ENCODE data around the gene RETSAT.

The RETSAT gene

DNA sequence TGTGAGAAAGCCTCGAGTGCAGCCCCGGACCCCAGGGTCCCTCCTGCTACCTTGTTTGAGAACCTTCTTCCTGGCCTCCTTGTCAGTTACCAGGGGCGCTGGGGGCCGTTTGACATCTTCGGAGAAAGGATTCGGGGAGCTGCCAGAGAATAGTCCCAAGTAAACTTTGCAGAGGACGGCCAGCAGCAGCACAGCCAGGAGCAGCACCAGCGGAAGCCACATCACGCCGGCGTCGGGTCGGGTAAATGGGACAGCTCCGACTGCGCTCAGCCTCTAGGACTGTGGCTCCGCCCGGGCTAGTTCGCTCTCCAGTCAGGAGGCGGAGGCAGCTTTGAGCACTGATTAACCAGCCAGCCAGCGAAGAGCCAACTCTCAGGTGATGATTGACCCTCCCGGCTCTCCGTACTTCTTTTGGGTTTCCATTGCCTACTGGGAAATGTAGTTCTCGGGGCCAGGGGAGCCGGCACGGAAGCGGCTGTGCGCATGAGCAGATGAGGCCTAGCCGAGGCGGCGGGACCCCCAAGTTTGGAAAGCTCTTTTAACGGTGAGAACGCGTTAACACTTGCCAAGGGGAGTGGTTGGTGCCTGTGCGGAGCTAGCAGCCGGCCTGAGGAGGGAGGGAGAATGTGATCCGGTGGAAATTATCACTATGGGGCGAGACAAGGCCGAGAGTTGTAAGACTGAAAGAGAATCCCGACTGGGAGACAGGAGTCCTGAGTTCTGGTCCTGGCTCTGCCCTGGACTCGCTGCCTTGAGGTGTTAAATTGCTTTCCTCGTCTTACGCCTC is at the start of gene RETSAT, which contains the start of gene ELMOD3:
Gene RETSAT, minus strand, starts transcription at position 243 of the 787 bp plus-strand sequence. Its CDS starts 21 bp downstream, at position 222.
Gene ELMOD3, plus strand, starts transcription at position 484 of the 787 bp plus-strand sequence. CDS start 2,430 bp downstream, outside the sequence.
- Histone ChIP-seq H3K9me3 (ENCODE audit: control insufficient read depth in 5 of 5, low read length in 5 of 5) (no peaks in the 10 kb centered on the region), H3K27me3 (ENCODE audit: control insufficient read depth in 5 of 5, insufficient read depth in 4 of 5, low read length in 5 of 5) (no peaks in the 10 kb centered on the region), H3K9ac (ENCODE audit: low read length in 5 of 5) (peak within 1 kb of the TSS; percentile 88 to 98 (median 95)), H3K36me3 (ENCODE audit: control insufficient read depth in 5 of 5, insufficient read depth in 5 of 5, low read length in 5 of 5) (peaks cover 0 to 33% (median 27%) of the 10 kb centered on the region in 5 donors), H3K4me1 (ENCODE audit: control insufficient read depth in 5 of 5, insufficient read depth in 5 of 5, low read length in 5 of 5) (peaks cover 5 to 86% (median 72%) of the 10 kb centered on the region in 5 donors), H3K27ac (ENCODE audit: low read depth, low read length) (peak within 1 kb of the TSS; percentile 96), H3K4me3 (ENCODE audit: low read depth in 1 of 5, low read length in 5 of 5) (peak within 1 kb of the TSS; percentile 86 to 98 (median 91))

DNA sequence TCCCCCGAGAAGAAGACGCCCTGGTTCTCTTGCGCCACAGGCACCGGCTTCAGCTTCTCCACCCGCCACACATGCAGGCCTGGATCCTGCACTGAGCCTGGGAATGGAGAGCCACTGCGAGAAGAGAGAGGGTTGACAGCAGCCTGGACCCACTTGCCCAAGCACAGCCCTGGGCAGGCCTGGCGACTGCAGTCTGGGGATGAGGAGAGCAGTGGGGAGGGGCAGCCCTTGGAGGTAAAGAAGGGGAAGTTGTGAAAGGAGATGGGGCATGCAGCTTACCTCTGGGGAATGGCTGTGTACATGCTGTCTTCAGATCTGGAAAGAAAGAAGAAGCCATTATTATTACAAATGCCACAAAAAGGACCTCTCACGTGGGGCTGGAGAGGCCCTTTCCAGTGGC is 47.5 kb upstream of the RETSAT start:
- H3K9ac ChIP-seq (ENCODE audit: low read length in 5 of 5) = no peak overlapping the region
- H3K36me3 ChIP-seq (ENCODE audit: control insufficient read depth in 5 of 5, insufficient read depth in 5 of 5, low read length in 5 of 5) = peaks cover 0 to 23% (median 11%) of the 10 kb centered on the region in 5 donors
- H3K27me3 ChIP-seq (ENCODE audit: control insufficient read depth in 5 of 5, insufficient read depth in 4 of 5, low read length in 5 of 5) = no peaks in the 10 kb centered on the region
- H3K4me3 ChIP-seq (ENCODE audit: low read depth in 1 of 5, low read length in 5 of 5) = no peak overlapping the region
- peaks cover 4 to 37% (median 24%) of the 10 kb centered on the region in 5 donors for H3K4me1 ChIP-seq (ENCODE audit: control insufficient read depth in 5 of 5, insufficient read depth in 5 of 5, low read length in 5 of 5)
- no peak overlapping the region for H3K27ac ChIP-seq (ENCODE audit: low read depth, low read length)
- H3K9me3 ChIP-seq (ENCODE audit: control insufficient read depth in 5 of 5, low read length in 5 of 5) = no peaks in the 10 kb centered on the region

DNA sequence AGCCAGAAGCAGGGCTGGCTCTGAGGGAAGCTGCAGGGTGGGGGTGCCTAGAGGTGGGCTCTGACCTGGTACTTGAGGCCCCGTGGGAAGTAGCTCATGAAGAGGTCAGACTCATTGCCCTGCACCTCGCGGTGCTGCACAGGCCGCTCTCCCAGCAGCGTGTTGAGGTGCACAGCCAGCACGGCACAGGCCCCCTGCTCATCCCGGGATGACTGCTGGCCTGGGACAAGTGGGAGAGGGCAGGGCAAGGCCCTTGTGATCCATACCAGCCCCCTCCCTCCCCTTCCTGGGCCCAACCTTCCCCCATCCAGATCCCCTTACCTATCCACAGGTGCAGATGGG is 47.1 kb upstream of the RETSAT start:
- Histone ChIP-seq H3K4me1 (ENCODE audit: control insufficient read depth in 5 of 5, insufficient read depth in 5 of 5, low read length in 5 of 5) (peaks cover 4 to 41% (median 25%) of the 10 kb centered on the region in 5 donors), H3K27me3 (ENCODE audit: control insufficient read depth in 5 of 5, insufficient read depth in 4 of 5, low read length in 5 of 5) (no peaks in the 10 kb centered on the region), H3K4me3 (ENCODE audit: low read depth in 1 of 5, low read length in 5 of 5) (no peak overlapping the region), H3K9ac (ENCODE audit: low read length in 5 of 5) (no peak overlapping the region), H3K9me3 (ENCODE audit: control insufficient read depth in 5 of 5, low read length in 5 of 5) (no peaks in the 10 kb centered on the region), H3K27ac (ENCODE audit: low read depth, low read length) (no peak overlapping the region), H3K36me3 (ENCODE audit: control insufficient read depth in 5 of 5, insufficient read depth in 5 of 5, low read length in 5 of 5) (peaks cover 0 to 23% (median 11%) of the 10 kb centered on the region in 5 donors)

GRCh38 chr2:85400541-85401463 is 46.5 kb upstream of the RETSAT start:
- H3K27ac ChIP-seq (ENCODE audit: low read depth, low read length) = no peak overlapping the region
- H3K9me3 ChIP-seq (ENCODE audit: control insufficient read depth in 5 of 5, low read length in 5 of 5) = no peaks in the 10 kb centered on the region
- no peak overlapping the region for H3K4me3 ChIP-seq (ENCODE audit: low read depth in 1 of 5, low read length in 5 of 5)
- no peak overlapping the region for H3K9ac ChIP-seq (ENCODE audit: low read length in 5 of 5)
- H3K36me3 ChIP-seq (ENCODE audit: control insufficient read depth in 5 of 5, insufficient read depth in 5 of 5, low read length in 5 of 5) = peaks cover 0 to 23% (median 11%) of the 10 kb centered on the region in 5 donors
- no peaks in the 10 kb centered on the region for H3K27me3 ChIP-seq (ENCODE audit: control insufficient read depth in 5 of 5, insufficient read depth in 4 of 5, low read length in 5 of 5)
- H3K4me1 ChIP-seq (ENCODE audit: control insufficient read depth in 5 of 5, insufficient read depth in 5 of 5, low read length in 5 of 5) = peaks cover 4 to 44% (median 26%) of the 10 kb centered on the region in 5 donors

GRCh38 chr2:85400023-85400422 is 45.7 kb upstream of the RETSAT start:
- no peaks in the 10 kb centered on the region for H3K9me3 ChIP-seq (ENCODE audit: control insufficient read depth in 5 of 5, low read length in 5 of 5)
- peaks cover 0 to 44% (median 22%) of the 10 kb centered on the region in 5 donors for H3K4me1 ChIP-seq (ENCODE audit: control insufficient read depth in 5 of 5, insufficient read depth in 5 of 5, low read length in 5 of 5)
- peaks cover 0 to 28% (median 16%) of the 10 kb centered on the region in 5 donors for H3K36me3 ChIP-seq (ENCODE audit: control insufficient read depth in 5 of 5, insufficient read depth in 5 of 5, low read length in 5 of 5)
- no peak overlapping the region for H3K9ac ChIP-seq (ENCODE audit: low read length in 5 of 5)
- no peaks in the 10 kb centered on the region for H3K27me3 ChIP-seq (ENCODE audit: control insufficient read depth in 5 of 5, insufficient read depth in 4 of 5, low read length in 5 of 5)
- H3K27ac ChIP-seq (ENCODE audit: low read depth, low read length) = no peak overlapping the region
- H3K4me3 ChIP-seq (ENCODE audit: low read depth in 1 of 5, low read length in 5 of 5) = no peak overlapping the region

DNA sequence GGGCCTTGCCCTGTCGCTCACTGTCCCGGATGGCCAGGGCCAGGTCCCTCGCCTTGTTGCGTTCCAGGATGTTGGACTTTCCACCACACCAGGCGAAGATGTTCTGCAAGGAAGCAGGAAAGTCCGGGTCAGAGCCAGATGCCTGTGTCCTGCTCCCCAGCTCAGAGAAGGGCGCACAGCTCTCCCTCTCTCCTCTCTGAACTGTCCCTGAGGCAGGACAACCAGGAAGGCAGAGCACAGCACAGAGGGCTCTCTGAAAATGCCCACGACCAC is 44.8 kb upstream of the RETSAT start:
- H3K9ac ChIP-seq (ENCODE audit: low read length in 5 of 5) = no peak overlapping the region
- no peaks in the 10 kb centered on the region for H3K27me3 ChIP-seq (ENCODE audit: control insufficient read depth in 5 of 5, insufficient read depth in 4 of 5, low read length in 5 of 5)
- H3K9me3 ChIP-seq (ENCODE audit: control insufficient read depth in 5 of 5, low read length in 5 of 5) = no peaks in the 10 kb centered on the region
- H3K4me1 ChIP-seq (ENCODE audit: control insufficient read depth in 5 of 5, insufficient read depth in 5 of 5, low read length in 5 of 5) = peaks cover 0 to 50% (median 30%) of the 10 kb centered on the region in 5 donors
- H3K4me3 ChIP-seq (ENCODE audit: low read depth in 1 of 5, low read length in 5 of 5) = no peak overlapping the region
- H3K27ac ChIP-seq (ENCODE audit: low read depth, low read length) = no peak overlapping the region
- H3K36me3 ChIP-seq (ENCODE audit: control insufficient read depth in 5 of 5, insufficient read depth in 5 of 5, low read length in 5 of 5) = peaks cover 0 to 33% (median 18%) of the 10 kb centered on the region in 5 donors

- Histone ChIP-seq H3K4me3 (ENCODE audit: low read depth in 1 of 5, low read length in 5 of 5) (no peak overlapping the region), H3K27me3 (ENCODE audit: control insufficient read depth in 5 of 5, insufficient read depth in 4 of 5, low read length in 5 of 5) (no peaks in the 10 kb centered on the region), H3K27ac (ENCODE audit: low read depth, low read length) (no peak overlapping the region), H3K36me3 (ENCODE audit: control insufficient read depth in 5 of 5, insufficient read depth in 5 of 5, low read length in 5 of 5) (peaks cover 0 to 36% (median 18%) of the 10 kb centered on the region in 5 donors), H3K9ac (ENCODE audit: low read length in 5 of 5) (no peak overlapping the region), H3K4me1 (ENCODE audit: control insufficient read depth in 5 of 5, insufficient read depth in 5 of 5, low read length in 5 of 5) (peaks cover 0 to 56% (median 35%) of the 10 kb centered on the region in 5 donors), H3K9me3 (ENCODE audit: control insufficient read depth in 5 of 5, low read length in 5 of 5) (no peaks in the 10 kb centered on the region)
Measured at GRCh38 chr2:85398426-85399182, 44.3 kb upstream of the RETSAT start.

- peaks cover 0 to 36% (median 18%) of the 10 kb centered on the region in 5 donors for H3K36me3 ChIP-seq (ENCODE audit: control insufficient read depth in 5 of 5, insufficient read depth in 5 of 5, low read length in 5 of 5)
- H3K27ac ChIP-seq (ENCODE audit: low read depth, low read length) = no peak overlapping the region
- peaks cover 0 to 62% (median 35%) of the 10 kb centered on the region in 5 donors for H3K4me1 ChIP-seq (ENCODE audit: control insufficient read depth in 5 of 5, insufficient read depth in 5 of 5, low read length in 5 of 5)
- no peak overlapping the region for H3K4me3 ChIP-seq (ENCODE audit: low read depth in 1 of 5, low read length in 5 of 5)
- no peaks in the 10 kb centered on the region for H3K27me3 ChIP-seq (ENCODE audit: control insufficient read depth in 5 of 5, insufficient read depth in 4 of 5, low read length in 5 of 5)
- no peak overlapping the region for H3K9ac ChIP-seq (ENCODE audit: low read length in 5 of 5)
- H3K9me3 ChIP-seq (ENCODE audit: control insufficient read depth in 5 of 5, low read length in 5 of 5) = no peaks in the 10 kb centered on the region
Measured at GRCh38 chr2:85397925-85398331, 43.6 kb upstream of the RETSAT start.

- Histone ChIP-seq H3K27me3 (ENCODE audit: control insufficient read depth in 5 of 5, insufficient read depth in 4 of 5, low read length in 5 of 5) (no peaks in the 10 kb centered on the region), H3K36me3 (ENCODE audit: control insufficient read depth in 5 of 5, insufficient read depth in 5 of 5, low read length in 5 of 5) (peaks cover 0 to 43% (median 23%) of the 10 kb centered on the region in 5 donors), H3K9me3 (ENCODE audit: control insufficient read depth in 5 of 5, low read length in 5 of 5) (no peaks in the 10 kb centered on the region), H3K27ac (ENCODE audit: low read depth, low read length) (peak overlapping the region; percentile 37), H3K4me3 (ENCODE audit: low read depth in 1 of 5, low read length in 5 of 5) (no peak overlapping the region), H3K9ac (ENCODE audit: low read length in 5 of 5) (peak overlapping the region in 2 of 5 donors; percentile 27 to 42), H3K4me1 (ENCODE audit: control insufficient read depth in 5 of 5, insufficient read depth in 5 of 5, low read length in 5 of 5) (peaks cover 0 to 68% (median 41%) of the 10 kb centered on the region in 5 donors)
Measured at GRCh38 chr2:85396531-85397470, 42.5 kb upstream of the RETSAT start.

Measured in subcutaneous abdominal adipose tissue (tissue), 5 donors.